ENCODE measurements around the gene CFAP61. TPM values are rescaled to one million over a fixed set of nuclear protein-coding genes. Genes with fewer than 3 reads are reported as not detected.
"Not testable (repeated sequence)": the region's sequence is repeated elsewhere in the genome, so short reads cannot be mapped to it uniquely, and the experiment has no call there.

Gene CFAP61
- total RNA-seq, 2 donors from 2014 or later, result 0.27 TPM; not detected in 1

DNA sequence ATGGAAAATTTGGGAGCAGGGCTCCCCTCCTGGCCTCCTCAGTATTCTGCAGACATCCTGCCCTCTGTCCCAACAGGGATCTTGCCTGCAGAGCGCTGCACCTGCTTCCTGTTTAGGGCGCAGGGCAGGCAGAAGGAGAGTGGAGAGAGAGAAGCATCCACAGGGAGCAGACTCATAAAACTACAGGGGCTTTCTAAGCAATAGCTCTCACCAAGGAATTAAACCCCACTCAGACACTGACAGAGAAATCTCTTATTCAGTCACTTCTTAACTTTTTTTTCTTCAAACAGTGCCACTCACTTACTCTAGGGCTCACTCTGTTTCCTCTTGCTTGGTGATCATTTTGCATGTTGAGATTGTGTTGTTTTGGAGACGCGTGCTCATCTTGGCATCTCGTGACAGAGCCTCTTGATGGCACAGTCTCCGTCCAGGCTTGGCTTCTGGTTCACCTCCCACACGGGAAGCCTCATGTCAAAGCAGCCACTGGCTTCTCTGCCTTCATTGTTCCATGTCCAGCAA, 162.5 kb downstream of the CFAP61 start:
- Histone ChIP-seq H3K9me3 (no peaks in the 10 kb centered on the region), H3K27me3 (replicated peaks; ENCODE audit: insufficient read depth) (no peaks in the 10 kb centered on the region), H3K36me3 (no peaks in the 10 kb centered on the region), H3K4me3 (no peak overlapping the region), H3K4me1 (ENCODE audit: control insufficient read depth in 1 of 2, low read depth in 2 of 2) (no peaks in the 10 kb centered on the region), H3K27ac (no peak overlapping the region)
- DNase-seq (ENCODE audit: low spot score) (no peak), ATAC-seq (ENCODE audit: insufficient number of reproducible peaks, low FRiP score, low read depth) (no peak)
- TF ChIP-seq, protein P1, sequence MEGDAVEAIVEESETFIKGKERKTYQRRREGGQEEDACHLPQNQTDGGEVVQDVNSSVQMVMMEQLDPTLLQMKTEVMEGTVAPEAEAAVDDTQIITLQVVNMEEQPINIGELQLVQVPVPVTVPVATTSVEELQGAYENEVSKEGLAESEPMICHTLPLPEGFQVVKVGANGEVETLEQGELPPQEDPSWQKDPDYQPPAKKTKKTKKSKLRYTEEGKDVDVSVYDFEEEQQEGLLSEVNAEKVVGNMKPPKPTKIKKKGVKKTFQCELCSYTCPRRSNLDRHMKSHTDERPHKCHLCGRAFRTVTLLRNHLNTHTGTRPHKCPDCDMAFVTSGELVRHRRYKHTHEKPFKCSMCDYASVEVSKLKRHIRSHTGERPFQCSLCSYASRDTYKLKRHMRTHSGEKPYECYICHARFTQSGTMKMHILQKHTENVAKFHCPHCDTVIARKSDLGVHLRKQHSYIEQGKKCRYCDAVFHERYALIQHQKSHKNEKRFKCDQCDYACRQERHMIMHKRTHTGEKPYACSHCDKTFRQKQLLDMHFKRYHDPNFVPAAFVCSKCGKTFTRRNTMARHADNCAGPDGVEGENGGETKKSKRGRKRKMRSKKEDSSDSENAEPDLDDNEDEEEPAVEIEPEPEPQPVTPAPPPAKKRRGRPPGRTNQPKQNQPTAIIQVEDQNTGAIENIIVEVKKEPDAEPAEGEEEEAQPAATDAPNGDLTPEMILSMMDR (IDR thresholded peaks at IDR 0.05), result no peak

DNA sequence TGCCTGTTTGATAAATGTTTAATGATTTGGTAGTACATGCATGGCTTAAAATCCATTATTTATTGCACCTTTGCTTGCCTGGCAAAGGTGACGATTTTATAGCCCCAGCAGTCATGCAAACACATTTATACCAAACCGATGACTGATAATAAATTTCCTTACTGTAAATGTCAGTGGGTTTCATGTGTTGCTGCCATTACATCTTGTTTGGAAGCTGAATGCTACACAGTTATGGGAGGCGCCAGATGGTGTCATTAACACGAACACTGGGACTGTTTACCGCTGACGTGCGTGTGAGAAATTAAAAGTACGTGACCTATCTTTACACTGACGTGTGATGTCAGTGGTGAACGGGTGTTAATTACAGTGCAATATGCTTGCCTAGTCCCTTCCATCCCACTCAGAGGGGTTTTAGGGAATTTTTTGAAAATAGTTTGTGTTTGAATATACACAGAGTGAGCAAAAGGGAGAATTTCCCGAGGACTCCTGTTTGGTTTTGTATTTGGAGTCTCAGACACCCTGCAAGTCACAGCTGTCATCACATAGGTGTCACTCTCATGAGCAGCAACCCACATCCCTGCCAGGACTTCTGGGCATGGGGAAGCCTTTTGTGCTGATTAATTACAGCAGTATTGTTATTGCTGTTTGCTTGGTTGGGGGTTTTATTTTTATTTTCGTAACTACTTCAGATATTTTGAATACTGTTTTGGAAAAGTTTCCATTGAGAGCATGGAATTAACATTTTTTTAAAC, 163.8 kb downstream of the CFAP61 start:
- no peak overlapping the region for H3K4me3 ChIP-seq

DNA sequence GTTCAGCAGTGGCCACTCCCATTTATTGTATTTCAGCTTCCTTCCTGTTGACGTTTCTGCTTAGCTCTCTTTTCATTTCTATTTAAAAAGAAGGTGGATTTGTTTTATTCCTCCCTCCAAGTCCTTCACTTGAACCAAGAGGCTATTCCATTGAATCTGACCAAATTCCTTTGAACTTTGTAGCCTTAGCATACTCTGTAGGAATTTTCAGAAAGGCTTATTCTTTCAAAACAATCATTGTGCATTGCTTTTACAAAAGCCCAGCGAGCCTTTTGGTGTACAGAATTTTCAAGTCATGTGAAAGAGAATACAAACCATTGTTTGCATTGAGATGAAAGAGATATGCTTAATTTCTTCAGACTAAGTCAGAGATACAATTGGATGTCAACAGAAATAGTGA, 164.6 kb downstream of the CFAP61 start:
- Histone ChIP-seq H3K36me3 (no peaks in the 10 kb centered on the region), H3K4me1 (ENCODE audit: control insufficient read depth in 1 of 2, low read depth in 2 of 2) (no peaks in the 10 kb centered on the region), H3K4me3 (no peak overlapping the region), H3K27me3 (replicated peaks; ENCODE audit: insufficient read depth) (no peaks in the 10 kb centered on the region), H3K27ac (no peak overlapping the region), H3K9me3 (no peaks in the 10 kb centered on the region)
- DNase-seq (ENCODE audit: low spot score), result no peak
- TF ChIP-seq, protein P1 (IDR thresholded peaks at IDR 0.05), result no peak
- no peak for ATAC-seq (ENCODE audit: insufficient number of reproducible peaks, low FRiP score, low read depth)

More for the DNA sequence above, 163.8 kb downstream of the CFAP61 start:
- Histone ChIP-seq H3K27me3 (replicated peaks; ENCODE audit: insufficient read depth) (no peaks in the 10 kb centered on the region), H3K9me3 (no peaks in the 10 kb centered on the region), H3K4me1 (ENCODE audit: control insufficient read depth in 1 of 2, low read depth in 2 of 2) (no peaks in the 10 kb centered on the region), H3K36me3 (no peaks in the 10 kb centered on the region), H3K27ac (no peak overlapping the region)
- DNase-seq (ENCODE audit: low spot score), result no peak
- ATAC-seq (ENCODE audit: insufficient number of reproducible peaks, low FRiP score, low read depth), result no peak
- TF ChIP-seq, protein P1 (IDR thresholded peaks at IDR 0.05), result no peak

DNA sequence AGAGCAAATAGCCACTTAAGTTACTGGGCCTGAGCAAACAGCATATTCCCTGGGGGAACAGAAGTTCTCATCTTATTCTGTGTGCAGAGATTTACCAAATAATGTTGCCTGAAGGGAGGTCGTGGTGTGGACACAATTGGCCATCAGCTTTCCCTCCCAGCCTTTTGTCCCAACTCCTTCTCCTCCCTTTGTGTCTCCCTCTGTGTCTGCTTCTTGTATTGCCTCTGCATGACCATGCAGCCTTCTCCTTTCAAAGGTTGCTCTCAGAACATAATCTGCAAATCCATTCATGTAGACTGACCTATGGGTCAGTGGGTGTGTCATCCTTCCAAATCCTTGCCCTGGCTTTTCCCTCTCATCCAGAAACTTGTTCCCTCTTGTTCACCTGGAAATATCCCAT, 165.3 kb downstream of the CFAP61 start:
- no peak for ATAC-seq (ENCODE audit: insufficient number of reproducible peaks, low FRiP score, low read depth)
- Histone ChIP-seq H3K4me3 (no peak overlapping the region), H3K4me1 (ENCODE audit: control insufficient read depth in 1 of 2, low read depth in 2 of 2) (no peaks in the 10 kb centered on the region), H3K9me3 (no peaks in the 10 kb centered on the region), H3K27ac (no peak overlapping the region), H3K36me3 (no peaks in the 10 kb centered on the region), H3K27me3 (replicated peaks; ENCODE audit: insufficient read depth) (no peaks in the 10 kb centered on the region)
- TF ChIP-seq, protein P1 (IDR thresholded peaks at IDR 0.05), result no peak
- DNase-seq (ENCODE audit: low spot score), result no peak

DNA sequence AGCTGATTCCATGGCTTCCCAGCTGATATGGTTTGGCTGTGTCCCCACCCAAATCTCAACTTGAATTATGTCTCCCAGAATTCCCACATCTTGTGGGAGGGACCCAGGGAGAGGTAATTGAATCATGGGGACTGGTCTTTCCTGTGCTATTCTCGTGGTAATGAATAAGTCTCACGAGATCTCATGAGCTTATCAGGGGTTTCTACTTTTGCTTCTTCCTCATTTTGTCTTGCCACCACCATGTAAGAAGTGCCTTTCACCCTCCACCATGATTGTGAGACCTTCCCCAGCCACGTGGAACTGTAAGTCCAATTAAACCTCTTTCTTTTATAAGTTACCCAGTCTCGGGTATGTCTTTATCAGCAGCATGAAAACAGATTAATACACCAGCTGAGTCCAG, 165.8 kb downstream of the CFAP61 start:
- H3K36me3 ChIP-seq; H3K4me1 ChIP-seq (ENCODE audit: control insufficient read depth in 1 of 2, low read depth in 2 of 2); DNase-seq (ENCODE audit: low spot score); H3K4me3 ChIP-seq; H3K9me3 ChIP-seq; H3K27ac ChIP-seq; H3K27me3 ChIP-seq (replicated peaks; ENCODE audit: insufficient read depth); ATAC-seq (ENCODE audit: insufficient number of reproducible peaks, low FRiP score, low read depth): not testable (repeated sequence)
